GM23338 (cell line): ENCODE data around the gene GUCA1A.

ENCODE experiments used
- CTCF ChIP-seq, 2 experiments: fragments of 200-600 bp in 1 of 2; sonication (generic) in 1 of 2; conservative IDR thresholded peaks; 2 replicates each; pipeline versions ENCODE4 v1.5.1 to v1.6.1; 2016 to 2017; ENCODE audit warnings: antibody characterized with exemption in 2 of 2, low read depth in 2 of 2, mild to moderate bottlenecking in 2 of 2, moderate library complexity in 1 of 2
- EZH2 ChIP-seq: fragments of 200-600 bp; sonication (generic); IDR thresholded peaks from one replicate; pipeline ENCODE4 v1.8.0; 2017; ENCODE audit warnings: antibody characterized with exemption, mild to moderate bottlenecking, low read depth; ENCODE audit not compliant: unreplicated experiment
- JUNB ChIP-seq: IDR thresholded peaks from one replicate; pipeline ENCODE4 v1.6.1; 2016; ENCODE audit warnings: antibody characterized with exemption; ENCODE audit not compliant: unreplicated experiment
- POLR2AphosphoS5 ChIP-seq: IDR thresholded peaks from 2 replicates; pipeline ENCODE4 v1.6.1; 2016; ENCODE audit warnings: antibody characterized with exemption, low read depth

DNA sequence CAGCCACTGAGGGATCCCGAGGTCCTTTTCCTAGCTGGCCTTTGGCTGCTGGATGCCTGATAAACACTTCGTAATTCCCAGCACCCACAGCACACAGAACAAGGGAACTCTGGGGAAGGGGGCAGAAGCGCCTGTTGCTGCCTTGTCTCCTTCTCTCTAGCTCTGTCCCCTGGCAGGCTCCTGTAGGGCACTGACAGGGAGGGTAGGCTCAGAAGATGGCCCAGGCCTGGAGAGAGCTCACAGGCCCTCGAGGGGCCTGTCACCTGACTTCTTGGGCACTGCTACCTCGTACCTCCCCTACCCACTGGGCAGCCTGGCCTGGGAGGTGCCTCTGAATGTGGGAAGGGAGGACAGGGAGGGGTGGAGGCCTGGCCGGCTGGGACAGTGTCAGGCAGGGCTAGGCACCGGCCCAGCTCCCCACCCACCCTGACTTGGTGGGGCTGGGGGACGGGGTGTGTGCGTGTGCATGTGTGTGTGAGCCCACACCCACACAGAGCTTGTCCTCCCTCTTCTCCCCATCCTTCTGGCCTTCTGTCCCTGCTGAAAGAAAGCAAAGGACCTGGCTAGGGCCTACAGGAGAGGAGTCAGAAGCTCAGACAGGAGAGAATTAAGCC is 48.8 kb upstream of the GUCA1A start:
- TF ChIP-seq CTCF (conservative IDR thresholded peaks at IDR 0.05; ENCODE audit: low read depth in 2 of 2) (no peak), JUNB (no peak), EZH2 (no peak), POLR2AphosphoS5 (no peak)
